Activated CD8-positive, alpha-beta T cell treated with anti-CD3 and anti-CD28 coated beads for 36 hours (primary cell): Measurements from ENCODE around the gene LAMA3. TPM values are rescaled to one million over a fixed set of nuclear protein-coding genes. Genes with fewer than 3 reads are reported as not detected.

Experiments used
- ATAC-seq: fragments of 200-7000 bp; cut with Tn5 transposase; one replicate; pipeline ENCODE4 v1.10.0; 2021; ENCODE audit warnings: mild to moderate bottlenecking, moderate library complexity
- CTCF ChIA-PET: fragments of 350-600 bp; sonication (Branson Sonifier 250); formaldehyde crosslinking; loops from one replicate; lab custom pipeline; 2021; ENCODE audit warnings: antibody characterized with exemption; lab: Charles Lee
- POLR2A ChIA-PET: fragments of 350-600 bp; sonication (Branson Sonifier 250); formaldehyde crosslinking; loops from one replicate; lab custom pipeline; 2021; ENCODE audit warnings: antibody characterized with exemption; lab: Charles Lee
- DNase-seq: peaks from one replicate; pipeline ENCODE4 v3.0.0-alpha.2; 2020
- H3K27ac Mint-ChIP-seq: one replicate; pipeline ENCODE4 v1.8.0; 2021; ENCODE audit warnings: mild to moderate bottlenecking, mixed read lengths
- H3K27me3 Mint-ChIP-seq: one replicate; pipeline ENCODE4 v1.8.0; 2021; ENCODE audit warnings: mixed read lengths
- H3K36me3 Mint-ChIP-seq: one replicate; pipeline ENCODE4 v1.8.0; 2021; ENCODE audit warnings: low read depth, mixed read lengths
- H3K4me1 Mint-ChIP-seq: one replicate; pipeline ENCODE4 v1.8.0; 2021; ENCODE audit warnings: low read depth, mixed read lengths
- H3K4me3 Mint-ChIP-seq: one replicate; pipeline ENCODE4 v1.8.0; 2021; ENCODE audit warnings: mild to moderate bottlenecking, moderate library complexity, mixed read lengths
- H3K9me3 Mint-ChIP-seq: one replicate; pipeline ENCODE4 v1.8.0; 2021; ENCODE audit warnings: mixed read lengths
- intact Hi-C: fragments of 100-400 bp; cut with micrococcal nuclease; formaldehyde crosslinking; loops from one replicate; pipeline ENCODE4 v1.10.0; 2022
- total RNA-seq, 2 experiments: library from RNA; stranded (reverse); gene quantifications; one replicate each; pipeline ENCODE4 v1.2.3, GENCODE V29; 2021
- TF ChIP-seq, protein P1 (sequence below): fragments of 200-600 bp; IDR thresholded peaks from one replicate; pipeline ENCODE4 v1.8.0; 2022; ENCODE audit warnings: antibody characterized with exemption, mild to moderate bottlenecking

Gene LAMA3
- total RNA-seq, 2 experiments from 2014 or later = 0.05 TPM; not detected in 1

DNA sequence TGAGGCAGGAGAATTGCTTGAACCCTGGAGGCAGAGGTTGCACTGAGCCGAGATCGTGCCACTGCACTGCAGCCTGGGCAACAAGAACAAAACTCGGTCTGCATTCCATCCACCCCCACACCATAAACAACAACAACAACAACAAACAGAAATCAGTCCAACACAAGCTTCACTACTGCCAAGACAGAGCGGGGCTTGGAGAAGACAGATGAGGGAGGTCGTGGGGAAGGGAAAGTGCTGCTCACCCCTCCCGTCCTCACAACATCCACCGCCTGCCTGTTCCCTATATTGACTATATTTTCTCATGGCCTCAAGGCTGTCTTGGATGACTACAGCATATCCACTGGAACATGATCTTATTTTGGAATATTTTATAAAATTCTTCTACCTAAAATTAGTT lies 187.7 kb downstream of the LAMA3 start:
- intact Hi-C loops = no loop called here
- H3K4me1 Mint-ChIP-seq = peaks cover 19% of the 10 kb centered on the region
- no peaks in the 10 kb centered on the region for H3K36me3 Mint-ChIP-seq
- ChIA-PET POLR2A (interaction anchor here (0.5 kb wide), 1 partner anchor 9 kb away, joined by 3 read pairs; no protein-coding TSS in a partner anchor), CTCF (interaction anchor here (1.2 kb wide), 1 partner anchor 42 kb away, joined by 3 read pairs; no protein-coding TSS in a partner anchor)
- ATAC-seq = no peak
- DNase-seq = no peak
- no peak overlapping the region for H3K4me3 Mint-ChIP-seq
- H3K9me3 Mint-ChIP-seq = no peaks in the 10 kb centered on the region
- H3K27me3 Mint-ChIP-seq = no peaks in the 10 kb centered on the region
- TF ChIP-seq, protein P1, sequence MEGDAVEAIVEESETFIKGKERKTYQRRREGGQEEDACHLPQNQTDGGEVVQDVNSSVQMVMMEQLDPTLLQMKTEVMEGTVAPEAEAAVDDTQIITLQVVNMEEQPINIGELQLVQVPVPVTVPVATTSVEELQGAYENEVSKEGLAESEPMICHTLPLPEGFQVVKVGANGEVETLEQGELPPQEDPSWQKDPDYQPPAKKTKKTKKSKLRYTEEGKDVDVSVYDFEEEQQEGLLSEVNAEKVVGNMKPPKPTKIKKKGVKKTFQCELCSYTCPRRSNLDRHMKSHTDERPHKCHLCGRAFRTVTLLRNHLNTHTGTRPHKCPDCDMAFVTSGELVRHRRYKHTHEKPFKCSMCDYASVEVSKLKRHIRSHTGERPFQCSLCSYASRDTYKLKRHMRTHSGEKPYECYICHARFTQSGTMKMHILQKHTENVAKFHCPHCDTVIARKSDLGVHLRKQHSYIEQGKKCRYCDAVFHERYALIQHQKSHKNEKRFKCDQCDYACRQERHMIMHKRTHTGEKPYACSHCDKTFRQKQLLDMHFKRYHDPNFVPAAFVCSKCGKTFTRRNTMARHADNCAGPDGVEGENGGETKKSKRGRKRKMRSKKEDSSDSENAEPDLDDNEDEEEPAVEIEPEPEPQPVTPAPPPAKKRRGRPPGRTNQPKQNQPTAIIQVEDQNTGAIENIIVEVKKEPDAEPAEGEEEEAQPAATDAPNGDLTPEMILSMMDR = no peak
- H3K27ac Mint-ChIP-seq = no peak overlapping the region

DNA sequence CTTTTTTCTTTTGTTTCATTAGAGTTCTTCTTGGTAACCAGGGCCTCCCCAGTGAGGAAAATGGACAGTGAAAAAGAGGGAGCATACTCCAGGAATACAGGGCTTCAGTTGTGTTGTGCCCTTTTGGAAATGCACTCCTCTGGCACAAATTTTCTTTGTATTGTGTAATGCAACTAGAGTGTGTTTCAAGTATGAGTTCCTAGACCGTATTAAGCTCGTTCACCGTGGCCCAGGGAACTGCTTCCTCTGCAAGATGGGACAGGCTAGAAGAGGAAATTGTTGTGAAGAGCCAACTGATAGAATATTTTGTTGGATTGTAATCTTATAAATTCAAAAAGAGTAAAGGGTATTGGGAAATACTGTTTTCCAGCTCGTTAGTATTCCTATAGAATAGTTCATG lies 188.1 kb downstream of the LAMA3 start:
- no peaks in the 10 kb centered on the region for H3K36me3 Mint-ChIP-seq
- DNase-seq (no peak), ATAC-seq (no peak)
- H3K27me3 Mint-ChIP-seq = no peaks in the 10 kb centered on the region
- H3K4me3 Mint-ChIP-seq = no peak overlapping the region
- CTCF ChIA-PET = interaction anchor here (1.2 kb wide), 1 partner anchor 41 kb away, joined by 3 read pairs; no protein-coding TSS in a partner anchor
- H3K27ac Mint-ChIP-seq = no peak overlapping the region
- intact Hi-C loops = no loop called here
- H3K9me3 Mint-ChIP-seq = no peaks in the 10 kb centered on the region
- TF ChIP-seq, protein P1 = no peak
- POLR2A ChIA-PET = interaction anchor here (0.5 kb wide), 2 partner anchors 9 to 213 kb away, joined by 3 read pairs; no protein-coding TSS in a partner anchor
- peaks cover 15% of the 10 kb centered on the region for H3K4me1 Mint-ChIP-seq

DNA sequence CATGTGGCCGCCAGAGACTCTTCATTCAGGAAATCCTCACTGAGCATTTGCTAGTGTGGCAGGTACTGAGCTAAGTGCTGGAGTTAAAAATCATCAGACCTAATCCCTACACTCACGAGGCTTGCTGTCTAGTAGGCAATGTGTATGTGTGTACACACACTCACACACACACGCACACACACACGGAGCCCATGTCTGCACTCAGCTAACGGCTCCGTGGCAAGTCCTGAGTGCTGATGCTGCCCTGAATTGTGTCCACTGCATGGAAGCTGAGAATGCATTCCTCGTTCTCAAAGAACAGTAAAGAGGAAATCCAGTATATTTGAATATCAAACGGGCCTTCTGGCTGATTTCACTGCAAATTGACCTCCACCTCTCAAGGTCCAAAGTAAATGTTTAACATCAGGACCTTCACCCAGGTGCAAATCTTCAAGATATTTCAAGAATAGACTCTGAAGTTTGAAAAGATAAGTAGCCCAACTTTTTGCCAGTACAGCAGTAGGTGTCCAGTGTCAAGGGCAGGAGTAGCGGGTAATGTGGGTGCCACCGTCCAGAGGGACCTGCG lies 189.2 kb downstream of the LAMA3 start:
- ATAC-seq = no peak
- Mint-ChIP-seq H3K4me3 (no peak overlapping the region), H3K9me3 (no peaks in the 10 kb centered on the region), H3K36me3 (no peaks in the 10 kb centered on the region), H3K4me1 (peaks cover 13% of the 10 kb centered on the region), H3K27me3 (no peaks in the 10 kb centered on the region), H3K27ac (no peak overlapping the region)
- ChIA-PET POLR2A (no interaction called here), CTCF (interaction anchor here (1.2 kb wide), 1 partner anchor 40 kb away, joined by 3 read pairs; no protein-coding TSS in a partner anchor)
- intact Hi-C loops = no loop called here
- TF ChIP-seq, protein P1 = no peak
- no peak for DNase-seq

DNA sequence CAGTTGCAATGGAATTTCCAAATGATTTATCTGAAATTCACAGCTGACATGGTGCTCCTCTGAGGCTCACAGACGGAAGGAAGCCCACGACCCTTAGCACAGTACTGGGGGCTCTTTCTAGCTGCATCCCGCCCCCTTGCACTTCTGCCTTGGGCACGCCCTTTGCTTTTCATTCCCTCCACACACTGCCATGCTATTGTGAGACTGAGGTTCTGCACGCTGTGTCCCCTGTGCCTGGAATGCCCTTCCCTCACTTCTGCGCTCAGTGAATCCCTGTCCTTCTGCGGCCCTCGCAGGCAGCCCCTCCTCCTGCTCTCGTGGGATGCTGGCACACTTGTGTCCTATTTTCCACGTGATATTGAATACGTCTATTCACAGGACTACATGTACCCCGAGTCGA lies 189.9 kb downstream of the LAMA3 start:
- peaks cover 16% of the 10 kb centered on the region for H3K4me1 Mint-ChIP-seq
- no peaks in the 10 kb centered on the region for H3K36me3 Mint-ChIP-seq
- no peaks in the 10 kb centered on the region for H3K27me3 Mint-ChIP-seq
- TF ChIP-seq, protein P1 = no peak
- no peak for ATAC-seq
- CTCF ChIA-PET = no interaction called here
- POLR2A ChIA-PET = no interaction called here
- intact Hi-C loops = no loop called here
- DNase-seq = no peak
- no peaks in the 10 kb centered on the region for H3K9me3 Mint-ChIP-seq
- no peak overlapping the region for H3K4me3 Mint-ChIP-seq
- no peak overlapping the region for H3K27ac Mint-ChIP-seq

DNA sequence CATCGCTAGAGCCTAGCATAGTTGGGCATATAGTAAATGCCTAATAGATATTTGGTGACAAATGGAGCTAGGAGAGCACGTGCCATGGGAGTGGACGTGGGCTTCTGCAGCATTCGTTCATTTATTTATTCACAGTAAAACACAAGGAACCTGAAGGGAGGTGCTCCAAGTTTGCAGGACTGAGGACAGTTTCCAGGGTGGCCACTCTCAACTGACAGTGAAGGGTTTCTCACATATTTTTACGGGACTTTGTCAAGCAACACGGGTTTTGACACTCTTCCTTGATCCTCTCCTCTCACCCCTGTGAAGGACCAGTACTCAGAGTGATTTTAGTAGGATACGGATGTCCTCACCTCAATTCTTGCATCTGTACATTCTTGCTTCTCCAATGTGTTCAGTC lies 190.3 kb downstream of the LAMA3 start:
- CTCF ChIA-PET = interaction anchor here (2.1 kb wide), 1 partner anchor 39 kb away, joined by 7 read pairs; no protein-coding TSS in a partner anchor
- no peaks in the 10 kb centered on the region for H3K9me3 Mint-ChIP-seq

More for the DNA sequence above, 190.3 kb downstream of the LAMA3 start:
- no peak for DNase-seq
- no peaks in the 10 kb centered on the region for H3K36me3 Mint-ChIP-seq
- H3K27ac Mint-ChIP-seq = no peak overlapping the region
- no peaks in the 10 kb centered on the region for H3K27me3 Mint-ChIP-seq
- H3K4me3 Mint-ChIP-seq = no peak overlapping the region
- POLR2A ChIA-PET = interaction anchor here (0.6 to 1.7 kb wide), 3 partner anchors 8 to 350 kb away, joined by 3 to 5 read pairs (median 5); no protein-coding TSS in a partner anchor
- TF ChIP-seq, protein P1 = no peak
- H3K4me1 Mint-ChIP-seq = peaks cover 19% of the 10 kb centered on the region
- no peak for ATAC-seq
- intact Hi-C loops = no loop called here
